Measurements from ENCODE around the gene PRKCQ.

Gene PRKCQ

GRCh38 chr10:6558272-6558671 lies 21.8 kb downstream of the PRKCQ start:
- H3K4me3 ChIP-seq (ENCODE audit: low read depth in 1 of 2, low read length in 2 of 2): no peak overlapping the region
- peaks cover 21% of the 10 kb centered on the region for H4K20me1 ChIP-seq (ENCODE audit: insufficient read depth, low read length)
- no peaks in the 10 kb centered on the region for H3K27me3 ChIP-seq (ENCODE audit: insufficient read depth, low read length, poor library complexity)
- H3K79me2 ChIP-seq (ENCODE audit: insufficient read depth, low read length): peaks cover 96% of the 10 kb centered on the region
- ATAC-seq (ENCODE audit: insufficient read depth, low read depth) (peak; percentile 67), DNase-seq (no peak)
- H3K36me3 ChIP-seq (ENCODE audit: insufficient read depth, low read length): no peaks in the 10 kb centered on the region
- H3K4me2 ChIP-seq (ENCODE audit: insufficient read depth, low read length): peak overlapping the region; percentile 33
- TF ChIP-seq EZH2 (IDR thresholded peaks at IDR 0.05; ENCODE audit: borderline replicate concordance, low read depth, low read length, severe bottlenecking) (no peak), CTCF (IDR thresholded peaks at IDR 0.05; ENCODE audit: borderline replicate concordance, extremely low read depth, low read length, poor library complexity, severe bottlenecking) (no peak)
- H3K27ac ChIP-seq (ENCODE audit: low read length): peak overlapping the region; percentile 28
- H2AFZ ChIP-seq (ENCODE audit: low read depth, low read length): no peak overlapping the region
- H3K9me3 ChIP-seq (ENCODE audit: insufficient read depth, low read length, severe bottlenecking): no peaks in the 10 kb centered on the region
- peaks cover 42% of the 10 kb centered on the region for H3K4me1 ChIP-seq (ENCODE audit: insufficient read depth, low read length)
- no peak overlapping the region for H3K9ac ChIP-seq (ENCODE audit: low read depth, low read length)

GRCh38 chr10:6553937-6554336 lies 26.1 kb downstream of the PRKCQ start:
- Histone ChIP-seq H3K9ac (ENCODE audit: low read depth, low read length) (no peak overlapping the region), H2AFZ (ENCODE audit: low read depth, low read length) (no peak overlapping the region), H4K20me1 (ENCODE audit: insufficient read depth, low read length) (peaks cover 15% of the 10 kb centered on the region), H3K4me3 (ENCODE audit: low read depth in 1 of 2, low read length in 2 of 2) (no peak overlapping the region), H3K27ac (ENCODE audit: low read length) (no peak overlapping the region), H3K4me1 (ENCODE audit: insufficient read depth, low read length) (peaks cover 15% of the 10 kb centered on the region), H3K9me3 (ENCODE audit: insufficient read depth, low read length, severe bottlenecking) (peaks cover 2% of the 10 kb centered on the region), H3K27me3 (ENCODE audit: insufficient read depth, low read length, poor library complexity) (no peaks in the 10 kb centered on the region), H3K36me3 (ENCODE audit: insufficient read depth, low read length) (peaks cover 3% of the 10 kb centered on the region; the same call in 1 of the 2 replicates), H3K79me2 (ENCODE audit: insufficient read depth, low read length) (peaks cover 92% of the 10 kb centered on the region), H3K4me2 (ENCODE audit: insufficient read depth, low read length) (no peak overlapping the region)
- no peak for TF ChIP-seq CTCF (IDR thresholded peaks at IDR 0.05; ENCODE audit: borderline replicate concordance, extremely low read depth, low read length, poor library complexity, severe bottlenecking)
- no peak for TF ChIP-seq EZH2 (IDR thresholded peaks at IDR 0.05; ENCODE audit: borderline replicate concordance, low read depth, low read length, severe bottlenecking)
- ATAC-seq (ENCODE audit: insufficient read depth, low read depth) (no peak), DNase-seq (no peak)

- DNase-seq (peak; percentile 67), ATAC-seq (ENCODE audit: insufficient read depth, low read depth) (peak; percentile 71)
- Histone ChIP-seq H3K4me1 (ENCODE audit: insufficient read depth, low read length) (peaks cover 55% of the 10 kb centered on the region), H3K9ac (ENCODE audit: low read depth, low read length) (peak overlapping the region; percentile 60), H3K9me3 (ENCODE audit: insufficient read depth, low read length, severe bottlenecking) (no peaks in the 10 kb centered on the region), H3K36me3 (ENCODE audit: insufficient read depth, low read length) (no peaks in the 10 kb centered on the region; the same call in 1 of the 2 replicates), H3K27ac (ENCODE audit: low read length) (peak overlapping the region; percentile 95), H3K4me3 (ENCODE audit: low read depth in 1 of 2, low read length in 2 of 2) (peak overlapping the region in 1 of 2 experiments; percentile 48; a peak in 3 of 4 replicates), H2AFZ (ENCODE audit: low read depth, low read length) (peak overlapping the region; percentile 53), H3K27me3 (ENCODE audit: insufficient read depth, low read length, poor library complexity) (no peaks in the 10 kb centered on the region), H4K20me1 (ENCODE audit: insufficient read depth, low read length) (no peaks in the 10 kb centered on the region), H3K4me2 (ENCODE audit: insufficient read depth, low read length) (peak overlapping the region; percentile 65), H3K79me2 (ENCODE audit: insufficient read depth, low read length) (peaks cover 59% of the 10 kb centered on the region)
- TF ChIP-seq EZH2 (IDR thresholded peaks at IDR 0.05; ENCODE audit: borderline replicate concordance, low read depth, low read length, severe bottlenecking): no peak
- no peak for TF ChIP-seq CTCF (IDR thresholded peaks at IDR 0.05; ENCODE audit: borderline replicate concordance, extremely low read depth, low read length, poor library complexity, severe bottlenecking)
Observed at GRCh38 chr10:6543431-6544005, 36.6 kb downstream of the PRKCQ start.
